Head of caudate nucleus (tissue), 42 donors: Measurements from ENCODE around the gene ALG8.

ENCODE experiments used
- DNase-seq, 42 donors: peaks; one replicate each; pipeline versions ENCODE4 v3.0.0 to v3.0.0-alpha.2; 2020 to 2021; ENCODE audit warnings: mixed read lengths in 7 of 42
- intact Hi-C: fragments of 100-400 bp; cut with DNase I; formaldehyde crosslinking; loops from one replicate; pipeline ENCODE4 v1.15.0; 2022

ALG8 gene

DNA sequence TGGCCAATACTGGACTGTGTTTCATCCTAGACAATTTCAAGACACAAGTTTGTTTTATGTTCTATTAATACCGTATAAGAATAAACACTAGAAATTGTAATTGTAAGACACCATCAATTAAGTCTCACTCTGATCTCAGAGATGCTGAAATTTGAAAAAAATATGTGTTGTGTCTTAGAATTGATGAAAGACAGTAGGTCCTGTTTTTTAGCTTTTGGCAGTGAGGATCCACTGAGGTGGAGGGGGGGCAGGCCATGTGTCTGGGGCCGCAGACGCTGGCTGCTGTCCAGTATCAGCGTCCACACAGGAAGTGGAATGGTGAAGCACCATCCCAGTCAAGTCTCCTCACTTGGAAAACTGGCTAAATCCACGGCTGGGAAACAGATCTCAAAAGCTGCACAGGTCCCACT is 22.5 kb upstream of the ALG8 start:
- no peak for DNase-seq

DNA sequence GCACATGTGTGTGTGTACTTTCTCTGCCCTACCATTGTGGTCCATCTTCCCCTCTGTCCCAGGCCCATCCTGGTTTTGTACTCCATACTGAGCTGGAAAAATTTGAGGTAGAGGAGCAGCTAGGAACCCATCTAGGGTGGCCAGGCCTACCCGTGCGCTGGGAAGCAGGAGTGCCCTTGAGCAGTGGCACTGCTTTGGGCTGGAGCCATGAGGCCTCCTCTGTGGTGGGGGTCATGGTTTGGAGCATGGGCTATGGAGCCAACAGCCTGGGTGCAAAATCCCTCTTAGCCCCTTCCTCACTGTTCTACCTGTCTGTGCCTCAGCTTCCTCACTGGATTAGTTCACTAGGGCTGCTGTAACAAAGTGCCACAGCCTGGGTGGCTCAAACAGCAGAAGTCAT is 21.9 kb upstream of the ALG8 start:
- intact Hi-C loops, result no loop called here

More for the DNA sequence above, 22.5 kb upstream of the ALG8 start:
- intact Hi-C loops, result no loop called here

DNA sequence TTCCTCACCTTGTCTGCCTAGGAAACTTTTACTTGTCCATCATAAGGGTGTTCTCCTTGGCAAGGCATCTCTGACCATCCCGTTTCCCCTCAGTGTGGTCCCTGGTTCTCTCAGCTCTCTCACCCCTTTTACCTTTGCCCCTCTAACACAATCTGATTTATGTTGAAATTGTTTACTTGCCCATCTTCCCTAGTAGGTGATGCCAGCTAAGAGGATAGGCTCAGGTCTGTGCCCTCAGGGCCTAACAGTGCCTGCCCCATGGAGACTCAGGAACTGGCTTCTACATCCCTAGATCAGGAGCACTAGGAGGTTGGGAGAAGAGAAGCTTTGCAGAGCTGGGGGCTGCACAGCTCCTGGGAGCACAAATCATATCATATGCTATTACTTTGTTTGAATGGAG is 21.1 kb upstream of the ALG8 start:
- no peak for DNase-seq
- intact Hi-C loops, result no loop called here

More for the DNA sequence above, 21.9 kb upstream of the ALG8 start:
- DNase-seq, result no peak

DNA sequence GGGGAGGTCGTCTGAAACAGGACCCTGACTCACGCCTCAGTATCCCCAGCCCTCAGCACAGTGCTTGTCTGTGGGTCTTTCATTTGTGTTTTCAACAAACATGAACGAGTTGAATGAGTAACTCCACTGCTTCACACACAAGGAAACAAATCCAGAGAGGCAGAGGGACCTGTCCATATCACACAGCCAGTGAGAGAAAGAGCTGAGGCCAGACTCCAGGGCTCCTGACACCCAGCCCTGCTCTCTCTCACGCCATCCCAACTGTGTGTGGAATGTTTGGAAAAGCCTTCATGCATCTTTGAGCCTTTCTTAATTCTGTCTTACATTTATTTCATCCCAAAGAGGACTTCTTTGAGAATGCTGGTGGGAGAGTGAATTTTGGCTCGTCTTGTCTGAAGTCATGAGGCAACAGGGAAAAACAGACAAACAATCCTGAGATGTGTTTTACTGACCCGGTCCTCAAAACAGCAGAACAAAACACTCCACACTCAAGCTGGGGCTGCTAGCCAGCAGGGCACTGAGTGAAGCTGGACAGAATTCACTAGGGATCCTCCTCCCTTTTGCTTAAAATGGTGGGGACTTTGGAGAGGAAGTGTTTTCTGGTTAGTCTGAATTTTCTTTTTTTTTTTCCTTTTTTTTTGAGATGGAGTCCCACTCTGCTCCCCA is 19.7 kb upstream of the ALG8 start:
- intact Hi-C loops, result no loop called here
- DNase-seq, result peak in 6 of 42 donors; percentile 15 to 38 (median 28)

DNA sequence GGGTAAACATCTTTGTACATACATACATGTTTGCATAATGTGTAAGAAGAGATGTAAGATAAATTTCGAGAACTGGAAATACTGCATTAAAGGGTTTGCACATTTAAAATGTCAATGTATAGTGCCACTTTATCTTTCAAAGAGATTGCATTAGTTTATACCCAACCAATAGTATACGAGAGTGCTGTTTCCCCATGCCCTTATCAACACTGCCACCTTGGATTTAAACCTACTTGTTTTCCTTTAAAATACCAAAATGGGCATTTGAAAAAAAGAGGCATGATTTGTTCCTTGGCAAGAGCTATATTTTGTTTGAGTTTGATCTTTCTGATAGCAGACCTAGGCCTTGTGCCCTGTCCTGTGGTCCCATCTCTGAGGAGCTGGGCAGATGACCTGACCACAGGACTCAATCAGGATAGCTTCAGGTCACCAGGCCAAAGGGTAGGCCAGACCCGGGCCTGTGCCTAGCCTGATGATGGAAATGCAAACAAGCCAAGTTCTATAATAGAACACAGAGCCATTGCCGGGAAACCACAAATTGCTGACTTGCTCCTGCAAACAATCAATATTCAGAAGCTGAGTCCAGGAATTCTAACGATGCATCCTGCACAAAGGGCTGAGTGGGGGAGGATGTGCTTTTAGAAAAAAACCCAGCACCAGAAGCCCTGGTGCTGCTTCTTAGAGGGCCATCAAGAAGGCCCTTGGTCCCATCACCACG is 16.9 kb upstream of the ALG8 start:
- intact Hi-C loops, result no loop called here
- DNase-seq, result no peak

DNA sequence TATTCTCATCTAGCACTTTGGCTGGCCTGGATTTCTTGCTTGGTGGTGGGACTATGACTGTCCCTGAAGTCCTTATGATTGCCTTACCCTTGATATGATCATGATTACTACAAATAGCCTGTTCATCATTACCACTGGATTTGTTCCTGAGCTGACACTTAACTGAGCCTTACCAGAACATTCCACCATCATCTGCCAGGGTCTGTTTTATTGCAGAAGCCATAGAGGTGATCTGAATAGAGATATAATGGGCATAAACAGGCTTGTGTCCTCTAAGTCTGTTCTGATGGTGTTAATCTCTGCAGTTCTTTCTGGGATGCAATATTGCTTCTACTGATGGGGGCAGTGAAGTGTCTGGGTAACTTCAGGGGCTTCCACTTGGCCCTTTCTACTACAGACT is 12.4 kb upstream of the ALG8 start:
- intact Hi-C loops, result no loop called here
- DNase-seq, result no peak

DNA sequence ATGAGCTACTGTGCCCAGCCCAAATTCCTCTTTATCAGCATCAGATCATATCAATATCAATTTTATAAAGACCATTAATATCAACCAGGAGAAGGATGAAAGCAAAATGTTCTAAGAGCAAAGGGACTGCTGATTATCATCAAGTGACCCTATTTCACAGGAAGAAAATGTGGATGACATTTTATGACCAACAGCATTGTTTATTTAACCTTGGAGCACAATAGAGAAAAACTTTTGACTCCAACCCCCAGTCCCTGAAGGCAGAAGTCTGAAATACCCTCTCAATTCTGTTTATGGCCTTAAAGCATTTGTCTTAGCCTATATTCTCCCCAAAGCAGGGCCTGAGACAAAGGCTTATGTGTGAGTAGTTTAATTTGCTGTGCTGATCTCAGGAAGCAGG is 11.3 kb upstream of the ALG8 start:
- DNase-seq, result no peak
- intact Hi-C loops, result no loop called here

DNA sequence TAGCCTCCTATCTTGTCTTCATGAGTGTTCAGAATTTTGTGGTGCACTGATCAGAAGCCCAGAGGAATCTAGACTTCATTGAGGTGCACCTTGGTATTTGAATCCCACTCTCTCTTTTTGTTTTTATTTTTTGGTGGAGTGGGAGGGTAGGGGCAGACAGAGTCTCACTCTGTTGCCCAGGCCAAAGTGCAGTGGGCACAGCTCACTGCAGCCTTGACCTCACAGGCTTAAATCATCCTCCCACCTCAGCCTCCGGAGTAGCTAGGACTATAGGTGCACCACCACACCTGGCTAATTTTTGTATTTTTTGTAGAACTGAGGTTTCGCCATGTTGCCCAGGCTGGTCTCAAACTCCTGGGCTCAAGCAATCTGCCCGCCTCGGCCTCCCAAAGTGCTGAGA is 10.9 kb upstream of the ALG8 start:
- no peak for DNase-seq
- intact Hi-C loops, result no loop called here

DNA sequence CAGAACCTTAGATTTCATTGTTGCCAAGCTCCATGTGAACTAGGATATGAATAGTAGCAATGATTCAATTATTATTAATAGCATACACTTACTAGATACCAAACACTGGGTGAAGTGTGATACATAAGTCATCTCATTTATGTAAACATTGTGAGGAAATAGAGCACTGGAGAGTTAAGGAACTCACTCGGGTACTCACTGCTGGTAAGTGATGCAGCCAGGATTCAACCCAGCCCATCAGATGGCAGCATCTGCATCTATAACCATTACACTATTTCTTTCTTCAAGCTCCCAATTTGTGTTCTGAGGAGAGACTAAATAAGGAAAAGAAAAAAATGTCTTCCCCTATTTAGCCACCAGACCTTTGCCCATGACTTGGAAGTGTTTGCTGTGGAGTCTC is 10.2 kb upstream of the ALG8 start:
- DNase-seq, result peak in 31 of 42 donors; percentile 14 to 78 (median 47)
- intact Hi-C loops, result no loop called here

DNA sequence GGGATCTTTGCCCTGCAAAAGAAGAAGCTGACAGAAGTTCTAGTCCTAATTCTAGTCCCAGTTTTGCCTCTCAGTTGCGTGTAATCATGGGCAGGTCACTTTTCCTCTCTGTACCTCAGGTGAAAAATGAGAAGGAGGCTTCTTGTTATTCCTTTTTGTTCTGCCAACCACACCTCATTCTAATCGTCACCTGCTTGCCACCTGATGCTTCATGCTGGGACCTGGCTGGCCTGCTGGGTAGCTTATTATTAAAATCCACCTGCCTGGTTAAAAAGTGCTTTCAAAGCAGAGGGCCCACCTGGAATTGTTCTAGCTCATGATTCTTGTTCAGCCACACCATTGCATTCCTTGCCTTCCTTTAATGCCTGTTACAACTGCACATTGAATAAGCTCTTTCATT is 8.4 kb upstream of the ALG8 start:
- DNase-seq, result no peak

DNA sequence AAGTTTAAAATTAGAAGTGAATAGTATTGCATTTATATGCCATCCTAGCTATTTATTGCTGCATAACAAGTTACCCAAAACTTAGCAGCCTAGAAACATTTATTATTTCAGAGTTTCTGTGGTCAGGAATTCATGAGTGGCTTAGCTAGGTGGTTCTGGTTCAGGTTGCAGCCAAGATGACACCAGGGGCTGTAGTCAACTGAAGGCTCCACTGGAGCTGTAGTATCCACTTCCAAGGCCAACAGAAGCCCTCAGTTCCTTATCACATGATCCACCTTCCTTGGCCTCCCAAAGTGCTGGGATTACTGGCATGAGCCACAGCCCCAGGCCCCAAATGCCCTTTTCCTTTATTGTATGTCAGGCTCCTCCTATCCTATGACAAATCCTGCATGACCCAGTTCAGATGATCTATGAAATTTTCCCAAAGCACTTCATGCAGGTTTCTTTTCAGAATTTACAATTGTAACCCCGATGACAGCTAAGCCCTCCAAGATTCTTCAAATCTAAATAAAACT is 6.1 kb upstream of the ALG8 start:
- intact Hi-C loops, result no loop called here

More for the DNA sequence above, 8.4 kb upstream of the ALG8 start:
- intact Hi-C loops, result no loop called here

DNA sequence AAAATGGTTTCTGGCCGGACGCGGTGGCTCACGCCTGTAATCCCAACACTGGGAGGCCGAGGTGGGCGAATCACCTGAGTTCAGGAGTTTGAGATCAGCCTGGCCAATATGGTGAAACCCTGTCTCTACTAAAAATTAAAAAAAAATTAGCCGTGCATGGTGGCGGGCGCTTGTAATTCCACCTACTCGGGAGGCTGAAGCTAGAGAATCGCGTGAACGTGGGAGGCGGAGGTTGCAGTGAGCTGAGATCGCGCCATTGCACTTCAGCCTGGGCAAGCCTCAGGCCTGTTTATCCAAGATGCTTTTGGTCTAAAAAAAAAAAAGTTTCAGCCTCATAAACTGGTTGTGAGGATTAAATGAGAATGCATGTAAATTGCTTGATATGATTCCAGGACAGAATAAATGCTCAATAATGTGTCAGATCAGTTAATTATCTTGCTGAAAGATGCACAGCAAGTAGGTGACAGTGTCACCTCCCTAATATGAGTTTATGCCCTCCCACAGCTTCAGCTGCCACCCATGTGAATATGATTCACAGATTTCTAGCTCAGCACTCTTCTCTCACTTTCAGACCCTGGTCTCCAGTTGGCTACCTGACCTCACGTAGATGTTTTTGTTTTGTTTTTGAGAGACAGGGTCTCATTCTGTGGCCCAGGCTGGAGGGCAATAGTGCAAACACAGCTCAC is 1.1 kb upstream of the ALG8 start:
- DNase-seq, result peak in 41 of 42 donors; percentile 25 to 80 (median 54)
- intact Hi-C loops, result no loop called here

More for the DNA sequence above, 6.1 kb upstream of the ALG8 start:
- DNase-seq, result no peak

DNA sequence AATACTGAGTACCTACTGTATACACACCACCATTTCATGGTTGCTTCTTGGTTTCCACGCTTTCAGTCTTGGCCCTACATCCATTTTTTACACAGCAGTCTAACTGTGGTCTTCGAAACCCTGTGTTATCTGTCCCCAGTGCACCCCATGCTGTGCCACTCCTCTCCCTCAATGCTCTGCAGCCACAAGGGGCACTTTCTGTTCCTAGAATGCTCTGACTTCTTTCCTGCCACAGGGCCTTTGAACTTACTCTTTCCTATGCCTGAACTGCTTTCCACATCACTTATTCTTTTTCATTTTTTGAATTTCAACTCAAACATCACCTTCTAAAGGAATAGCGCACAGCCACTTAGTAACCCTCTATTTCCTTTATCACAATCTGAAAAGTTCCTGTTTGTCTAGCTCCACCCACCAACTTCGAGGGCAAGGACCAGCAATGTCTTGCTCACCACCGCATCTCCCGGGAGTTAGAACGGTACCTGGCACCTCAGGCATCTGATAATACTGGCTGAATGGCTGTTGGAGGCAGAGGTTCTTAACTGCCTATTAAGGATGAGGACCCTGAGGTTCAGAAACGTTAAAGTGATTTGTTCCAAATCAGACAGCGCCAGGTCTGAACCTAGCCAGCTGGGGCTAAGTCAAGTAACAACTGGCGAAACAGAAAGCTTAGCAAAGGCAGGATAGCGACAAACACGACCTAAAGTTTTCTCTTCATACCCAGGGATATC is 568 bp downstream of the ALG8 start:
- peak in 6 of 42 donors; percentile 10 to 37 (median 14) for DNase-seq
- intact Hi-C loops, result no loop called here

DNA sequence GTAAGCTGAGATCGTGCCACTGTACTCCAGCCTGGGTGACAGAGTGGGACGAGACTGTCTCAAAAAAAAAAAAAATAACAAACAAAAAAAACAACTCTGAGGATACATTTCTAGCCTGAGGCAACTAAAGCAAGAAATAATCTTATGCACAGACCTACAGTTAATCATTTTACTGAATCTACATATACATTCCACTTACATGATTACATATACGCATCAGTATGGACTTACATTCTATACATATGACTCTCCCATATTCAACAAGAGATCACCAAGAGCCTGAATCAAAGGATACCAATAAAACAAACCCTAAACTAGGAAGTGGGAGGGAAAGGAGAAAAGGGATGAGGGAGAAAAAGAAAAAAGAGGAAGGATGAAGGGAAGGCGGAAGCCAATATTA is 1.1 kb downstream of the ALG8 start:
- intact Hi-C loops, result no loop called here
- DNase-seq, result no peak

DNA sequence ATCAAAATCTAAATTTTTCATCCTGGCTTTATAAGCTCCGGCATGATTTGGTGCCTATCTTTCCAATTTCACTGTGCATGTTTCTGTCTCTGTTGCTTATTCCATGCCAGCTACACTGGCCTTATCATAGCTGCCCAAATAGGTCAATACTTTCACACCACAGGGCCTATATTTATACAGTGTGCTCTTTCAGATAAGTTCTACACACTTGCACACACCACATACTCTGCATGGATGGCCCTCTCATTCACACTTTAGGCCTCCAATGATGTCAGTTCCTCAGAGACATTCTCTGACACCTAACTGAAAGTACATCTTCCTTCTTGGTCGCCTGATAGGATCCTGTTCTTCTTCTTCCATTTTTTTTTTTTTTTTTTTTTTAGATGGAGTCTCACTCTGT is 7.0 kb downstream of the ALG8 start:
- no peak for DNase-seq
- intact Hi-C loops, result no loop called here

DNA sequence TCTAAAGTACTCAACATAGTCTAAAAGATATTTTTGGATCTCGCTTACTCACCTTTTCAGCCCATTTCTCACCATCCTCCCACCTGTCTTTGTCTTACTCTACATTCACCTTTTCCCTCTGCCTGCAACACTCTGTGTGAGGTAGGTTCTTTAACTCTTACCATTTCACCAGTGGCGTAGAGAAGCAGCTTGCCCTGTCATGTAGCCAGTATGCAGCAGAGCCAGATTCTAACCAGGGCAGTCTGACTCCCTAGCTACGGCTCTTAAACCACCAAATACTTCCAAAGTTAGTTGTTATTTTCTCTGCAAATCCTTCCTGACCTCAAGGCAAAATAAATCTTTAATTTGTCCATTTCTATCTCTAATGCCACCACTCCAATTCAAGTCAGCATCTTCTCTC is 7.5 kb downstream of the ALG8 start:
- intact Hi-C loops, result no loop called here
- DNase-seq, result peak in 2 of 42 donors; percentile 5 to 11

DNA sequence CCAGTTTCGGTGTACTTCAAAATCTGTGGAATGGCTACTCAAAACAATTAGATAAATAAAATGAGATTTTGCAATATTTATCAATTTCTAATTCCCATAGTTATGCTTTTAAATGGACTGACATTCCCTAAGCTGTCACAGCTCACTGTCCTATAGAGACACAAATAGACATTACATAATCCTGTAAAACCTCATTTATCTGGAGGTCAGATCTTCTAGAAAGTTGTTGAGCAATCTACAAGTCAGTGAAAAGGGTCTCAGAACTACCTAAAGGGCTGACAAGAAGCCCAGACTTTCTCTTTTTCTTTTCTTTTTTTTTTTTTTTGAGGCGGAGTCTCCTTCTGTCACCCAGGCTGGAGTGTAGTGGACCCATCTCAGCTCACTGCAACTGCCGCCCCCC is 12.0 kb downstream of the ALG8 start:
- intact Hi-C loops, result no loop called here
- DNase-seq, result no peak

DNA sequence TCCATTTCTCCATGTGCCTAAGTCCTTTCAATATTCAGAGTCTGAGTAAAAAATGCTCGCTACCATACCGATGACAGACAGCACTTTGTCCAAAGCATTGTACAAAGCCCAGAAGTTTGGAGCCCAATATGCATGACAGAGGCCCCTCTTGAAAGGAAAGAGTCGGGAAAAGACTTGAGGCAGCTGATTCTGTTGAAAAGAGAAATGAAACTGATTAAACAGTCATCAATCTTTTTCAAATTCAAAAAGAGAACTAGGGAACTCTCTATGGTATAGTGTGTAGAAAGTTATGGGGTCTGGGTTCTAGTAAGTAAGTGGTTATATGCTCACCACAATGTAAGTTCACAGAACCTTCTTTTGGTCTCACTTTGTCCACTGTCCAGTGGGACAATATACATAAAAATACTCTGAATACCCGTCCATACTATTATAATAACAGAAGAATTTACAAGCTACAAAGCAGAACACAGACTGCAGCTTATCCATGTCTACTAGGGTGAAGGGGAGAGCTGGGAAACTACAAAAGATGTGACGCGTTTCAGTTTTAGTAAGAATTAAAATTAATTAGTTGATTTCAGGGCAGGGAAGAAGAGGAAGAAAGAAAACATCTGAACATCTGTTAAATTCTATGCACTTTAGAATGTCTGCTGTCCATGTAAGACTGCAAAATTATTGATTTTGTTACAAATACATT is 26.7 kb downstream of the ALG8 start:
- intact Hi-C loops, result no loop called here
- DNase-seq, result peak in 1 of 42 donors; percentile 13

DNA sequence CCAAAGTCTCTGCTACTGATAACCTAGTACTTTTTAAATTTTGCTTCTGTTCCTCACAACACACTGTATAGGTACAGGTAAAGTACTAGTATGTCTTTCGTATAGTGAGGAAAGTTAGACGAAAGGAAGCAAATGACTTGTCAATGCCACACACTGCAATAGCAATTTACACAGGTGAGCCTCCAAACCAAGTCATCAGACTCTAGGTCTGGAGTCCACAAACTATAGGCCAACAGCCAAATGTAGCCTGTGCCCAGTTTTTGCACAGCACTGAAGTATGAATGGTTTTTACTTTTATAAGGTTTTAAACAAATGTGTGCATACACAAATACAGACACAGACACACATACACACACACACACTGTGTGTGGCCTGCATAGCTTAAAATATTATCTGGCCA is 28.1 kb downstream of the ALG8 start:
- DNase-seq, result peak in 1 of 42 donors; percentile 6
- intact Hi-C loops, result no loop called here
